GM10847 (cell line): ENCODE results near the gene ADCK1.

Experiments used
- POLR2A ChIP-seq: IDR thresholded peaks from 2 replicates; pipeline ENCODE4 v1.6.1; 2011; ENCODE audit not compliant: insufficient read length; ENCODE audit errors: extremely low read depth

The ADCK1 gene

GRCh38 chr14:77909911-77910310 is 110.0 kb downstream of the ADCK1 start:
- TF ChIP-seq POLR2A = no peak

GRCh38 chr14:77910506-77910905 is 110.6 kb downstream of the ADCK1 start:
- no peak for TF ChIP-seq POLR2A

GRCh38 chr14:77911356-77911755 is 111.4 kb downstream of the ADCK1 start:
- TF ChIP-seq POLR2A = no peak

- no peak for TF ChIP-seq POLR2A
Measured at GRCh38 chr14:77912754-77913556, 113.0 kb downstream of the ADCK1 start.

- TF ChIP-seq POLR2A = no peak
Measured at GRCh38 chr14:77914073-77914721, 114.3 kb downstream of the ADCK1 start.

GRCh38 chr14:77917491-77918201 is 117.7 kb downstream of the ADCK1 start:
- TF ChIP-seq POLR2A = no peak

- TF ChIP-seq POLR2A = no peak
Measured at GRCh38 chr14:77918448-77918847, 118.5 kb downstream of the ADCK1 start.

GRCh38 chr14:77920312-77920711 is 120.4 kb downstream of the ADCK1 start:
- TF ChIP-seq POLR2A = no peak

GRCh38 chr14:77921818-77922217 is 121.9 kb downstream of the ADCK1 start:
- TF ChIP-seq POLR2A = no peak

GRCh38 chr14:77923131-77923936 is 123.4 kb downstream of the ADCK1 start:
- no peak for TF ChIP-seq POLR2A

- no peak for TF ChIP-seq POLR2A
Measured at GRCh38 chr14:77924141-77924948, 124.4 kb downstream of the ADCK1 start.

GRCh38 chr14:77926942-77927341 is 127.0 kb downstream of the ADCK1 start:
- no peak for TF ChIP-seq POLR2A

GRCh38 chr14:77931441-77931840 is 131.5 kb downstream of the ADCK1 start:
- TF ChIP-seq POLR2A = no peak

GRCh38 chr14:77936138-77936639 is 136.3 kb downstream of the ADCK1 start:
- TF ChIP-seq POLR2A = no peak

- no peak for TF ChIP-seq POLR2A
Measured at GRCh38 chr14:77947372-77947771, 147.5 kb downstream of the ADCK1 start.
